Heart right ventricle (tissue), 16 donors: ENCODE results near the gene URB2. TPM values are rescaled to one million over a fixed set of nuclear protein-coding genes. Genes with fewer than 3 reads are reported as not detected.

Experiments used
- ATAC-seq, 8 donors: fragments of 200-7000 bp; cut with Tn5 transposase; one replicate each; pipeline ENCODE4 v1.9.1; 2020; ENCODE audit warnings: mild to moderate bottlenecking in 8 of 8, moderate library complexity in 8 of 8, moderate number of reproducible peaks in 1 of 8
- DNase-seq, 2 donors: peaks; one replicate each; pipeline ENCODE4 v3.0.0-alpha.2; 2020
- H3K27ac ChIP-seq, 10 donors: fragments of 200-600 bp; sonication (generic) in 2 of 10; one replicate each; pipeline versions ENCODE4 v1.5.0 to v1.8.0; 2020 to 2022; ENCODE audit warnings: mild to moderate bottlenecking in 3 of 10
- H3K27me3 ChIP-seq, 7 donors: fragments of 200-600 bp; one replicate each; pipeline ENCODE4 v1.8.0; 2021 to 2022; ENCODE audit warnings: mild to moderate bottlenecking in 2 of 7
- H3K36me3 ChIP-seq, 9 donors: fragments of 200-600 bp; sonication (generic) in 1 of 9; one replicate each; pipeline versions ENCODE4 v1.5.0 to v1.8.0; 2020 to 2022; ENCODE audit warnings: mild to moderate bottlenecking in 2 of 9
- H3K4me1 ChIP-seq, 9 donors: fragments of 200-600 bp; sonication (generic) in 1 of 9; one replicate each; pipeline versions ENCODE4 v1.5.0 to v1.8.0; 2020 to 2022; ENCODE audit warnings: mild to moderate bottlenecking in 4 of 9
- H3K4me3 ChIP-seq, 10 donors: fragments of 200-600 bp; sonication (generic) in 2 of 10; one replicate each; pipeline versions ENCODE4 v1.5.0 to v1.8.0; 2020 to 2022; ENCODE audit warnings: mild to moderate bottlenecking in 7 of 10, moderate library complexity in 2 of 10
- H3K9me3 ChIP-seq, 11 donors: fragments of 200-600 bp in 10 of 11; sonication (generic) in 2 of 11; one replicate each; pipeline versions ENCODE4 v1.5.0 to v1.8.0; 2013 to 2022; ENCODE audit warnings: mild to moderate bottlenecking in 2 of 11, control low read depth in 1 of 11, moderate library complexity in 1 of 11
- WGBS, 2 donors: extraction: QIAGEN DNeasy Blood & Tissue Kit; methylation state at CpG; one replicate each; pipeline ENCODE4 v1.1.7; 2013; ENCODE audit warnings: inconsistent platforms in 1 of 2; 5-methylcytosine and 5-hydroxymethylcytosine counted together
- intact Hi-C, 10 donors: fragments of 100-400 bp; cut with DNase I; formaldehyde crosslinking; loops; one replicate each; pipeline versions ENCODE4 v1.11.1 to v1.14.2; 2022
- long read RNA-seq, 3 donors: library from polyadenylated mRNA; unstranded; transcript quantifications; one replicate each; pipeline ENCODE4 v2.0.0, GENCODE V29; 2020 to 2021
- polyA plus RNA-seq, 2 donors: library from polyadenylated mRNA; stranded (reverse); fragments of 200-250 nt; gene quantifications; one replicate each; pipeline ENCODE4 v1.2.3, GENCODE V29; 2013
- total RNA-seq, 10 donors: library from RNA; stranded (reverse); fragmentation: NEBNext Ultra II Directional in 3 of 10; extraction: Animal tissue kit (Norgen Biotek cat#: 25700) in 3 of 10; gene quantifications; one replicate each; pipeline versions ENCODE4 v1.2.1 to v1.2.4, GENCODE V29; 2021 to 2023
- TF ChIP-seq, protein P1 (sequence below), 9 donors: fragments of 200-600 bp; sonication (generic) in 2 of 9; IDR thresholded peaks; one replicate each; pipeline versions ENCODE4 v1.5.0 to v1.8.0; 2021 to 2022; ENCODE audit warnings: antibody characterized with exemption in 9 of 9, mild to moderate bottlenecking in 5 of 9, moderate library complexity in 1 of 9
- donor health status: Arrhythmogenic right ventricular cardiomyopathy.
- donor health status: ischemic (EF 13 %, LVEDD 7.1; RV severe dilation, severe dysfunction).
- donor health status: healthy with polysubstance abuse.
- donor health status: DM: no; HTN: yes; CAD: no.
- donor health status: DM: no; HTN: no; CAD: no.
- donor health status: ischemic (EF 25% LVEDD 6.9; RV normal size, moderate dysfunction).
- donor health status: ischemic (EF 25% LVEDD 5.7; RV mildly dilated, moderate dysfunction).
- donor health status: healthy.
- donor health status: DM: yes; HTN: yes; CAD: no.
- donor health status: Ischemic cardiomyopathy.
- donor health status: ischemic (EF 35%, LVEDD 5.7; RV mildly dilated, moderate dysfunction).
- donor health status: nonischemic (EF 11% LVEDD 7.7; RV severe dilation, severe dysfunction).
- donor health status: DM: yes; HTN: yes; CAD: no.
- donor health status: PGD.
- donor health status: ischemic (EF 29% LVEDD 5.4; RV normal size, mild dysfunction).
- donor health status: nonischemic (EF 23%, LVEDD 6.1; RV moderate dilation, normal function).

Gene URB2
- total RNA-seq (1 to 10 TPM; 2.9 to 5.6 (median 4.4) TPM), polyA plus RNA-seq (1 to 10 TPM; 1.6 to 2.1 TPM)
- long read RNA-seq, donor 1, full-length matches to known transcripts, result 4 of 10 reads
- long read RNA-seq, donor 1, partial matches to known transcripts, result 5 of 10 reads
- long read RNA-seq, donor 1, other reads (novel, unspliced or antisense), result 1 of 10 reads
- long read RNA-seq, donor 2, full-length matches to known transcripts, result 6 of 11 reads
- long read RNA-seq, donor 2, partial matches to known transcripts, result 5 of 11 reads
- long read RNA-seq, donor 2, other reads (novel, unspliced or antisense), result 0 of 11 reads
- long read RNA-seq, donor 3, full-length matches to known transcripts, result 6 of 15 reads
- long read RNA-seq, donor 3, partial matches to known transcripts, result 7 of 15 reads
- long read RNA-seq, donor 3, other reads (novel, unspliced or antisense), result 2 of 15 reads

GRCh38 chr1:229625915-229626831, at the start of gene URB2, which contains the start of gene TAF5L:
URB2 (plus strand) TSS chr1:229626247; CDS start chr1:229627634, 1,387 bp downstream.
TAF5L (minus strand) TSS chr1:229626122; CDS start chr1:229614482, 11,640 bp downstream.
- intact Hi-C loops, result loop anchor here in 9 of 10 donors (1.0 to 10.0 kb wide), 7 partner anchors 67 to 119 kb away; partner anchors contain the start of genes ABCB10 (in 6 of the 9) and NUP133 (in 1 of the 9)
- Histone ChIP-seq H3K4me1 (peaks cover 10 to 57% (median 38%) of the 10 kb centered on the region in 9 donors), H3K36me3 (peaks cover 0 to 12% (median 0%) of the 10 kb centered on the region in 9 donors), H3K27ac (peak within 1 kb of the TSS; percentile 85 to 95 (median 92)), H3K9me3 (no peaks in the 10 kb centered on the region), H3K27me3 (no peaks in the 10 kb centered on the region), H3K4me3 (peak within 1 kb of the TSS; percentile 70 to 99 (median 94))
- ATAC-seq (peak; percentile 96 to 99 (median 98)), DNase-seq (peak; percentile 84 to 88)
- TF ChIP-seq, protein P1, sequence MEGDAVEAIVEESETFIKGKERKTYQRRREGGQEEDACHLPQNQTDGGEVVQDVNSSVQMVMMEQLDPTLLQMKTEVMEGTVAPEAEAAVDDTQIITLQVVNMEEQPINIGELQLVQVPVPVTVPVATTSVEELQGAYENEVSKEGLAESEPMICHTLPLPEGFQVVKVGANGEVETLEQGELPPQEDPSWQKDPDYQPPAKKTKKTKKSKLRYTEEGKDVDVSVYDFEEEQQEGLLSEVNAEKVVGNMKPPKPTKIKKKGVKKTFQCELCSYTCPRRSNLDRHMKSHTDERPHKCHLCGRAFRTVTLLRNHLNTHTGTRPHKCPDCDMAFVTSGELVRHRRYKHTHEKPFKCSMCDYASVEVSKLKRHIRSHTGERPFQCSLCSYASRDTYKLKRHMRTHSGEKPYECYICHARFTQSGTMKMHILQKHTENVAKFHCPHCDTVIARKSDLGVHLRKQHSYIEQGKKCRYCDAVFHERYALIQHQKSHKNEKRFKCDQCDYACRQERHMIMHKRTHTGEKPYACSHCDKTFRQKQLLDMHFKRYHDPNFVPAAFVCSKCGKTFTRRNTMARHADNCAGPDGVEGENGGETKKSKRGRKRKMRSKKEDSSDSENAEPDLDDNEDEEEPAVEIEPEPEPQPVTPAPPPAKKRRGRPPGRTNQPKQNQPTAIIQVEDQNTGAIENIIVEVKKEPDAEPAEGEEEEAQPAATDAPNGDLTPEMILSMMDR (IDR thresholded peaks at IDR 0.05), result no peak
- WGBS, 2 donors, result 0% methylated on average over 82 to 97 of the region's 97 CpGs

GRCh38 chr1:229578168-229579058, 47.6 kb upstream of the URB2 start:
- Histone ChIP-seq H3K9me3 (no peaks in the 10 kb centered on the region), H3K27ac (peak overlapping the region in 8 of 10 donors; percentile 39 to 81 (median 66)), H3K27me3 (no peaks in the 10 kb centered on the region), H3K36me3 (no peaks in the 10 kb centered on the region), H3K4me3 (peak overlapping the region in 4 of 10 donors; percentile 18 to 32 (median 26)), H3K4me1 (peaks cover 9 to 39% (median 28%) of the 10 kb centered on the region in 9 donors)
- ATAC-seq (no peak), DNase-seq (no peak)
- intact Hi-C loops, result loop anchor here in 1 of 10 donors (5.0 kb wide), 1 partner anchor 39 kb away; no protein-coding TSS in a partner anchor
- 77 to 78% methylated on average over 14 of the region's 14 CpGs for WGBS, 2 donors
- TF ChIP-seq, protein P1 (IDR thresholded peaks at IDR 0.05), result no peak

DNA sequence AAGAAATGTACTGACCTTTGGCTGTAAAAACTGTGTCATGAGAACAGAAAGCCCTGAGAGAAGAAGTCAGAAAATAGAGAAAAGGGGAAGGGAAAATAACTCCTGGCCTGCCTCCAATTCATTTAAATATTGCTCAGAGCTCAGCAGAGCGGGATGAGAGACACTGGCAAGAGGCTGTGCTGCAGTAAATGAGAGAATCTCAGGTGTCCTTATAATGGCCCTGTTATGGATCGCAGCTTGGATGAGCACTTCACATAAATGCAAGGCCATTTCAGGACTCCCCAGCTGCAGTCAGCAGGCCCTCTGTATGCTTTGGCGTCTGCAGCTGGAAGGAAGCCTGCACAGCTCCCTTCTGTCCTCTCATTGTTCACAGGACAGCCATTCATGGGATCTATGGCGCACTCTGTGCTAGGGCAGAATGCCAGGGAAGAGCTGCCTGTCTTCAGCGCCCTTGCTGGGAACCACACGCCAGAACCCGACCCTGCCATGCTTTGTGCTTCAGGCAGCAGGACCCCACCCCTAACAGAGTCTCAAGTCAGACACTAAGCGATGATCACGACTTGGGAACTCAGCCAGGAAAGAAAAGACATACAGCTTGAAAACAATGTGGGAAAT, 46.9 kb upstream of the URB2 start:
- H3K27ac ChIP-seq, result peak overlapping the region in 9 of 10 donors; percentile 42 to 81 (median 66)
- TF ChIP-seq, protein P1 (IDR thresholded peaks at IDR 0.05), result no peak
- WGBS, 2 donors, result 8 to 18% methylated on average over 9 of the region's 9 CpGs
- no peaks in the 10 kb centered on the region for H3K9me3 ChIP-seq
- peak overlapping the region in 6 of 10 donors; percentile 3 to 32 (median 23) for H3K4me3 ChIP-seq
- intact Hi-C loops, result loop anchor here in 1 of 10 donors (5.0 kb wide), 1 partner anchor 38 kb away; no protein-coding TSS in a partner anchor
- H3K27me3 ChIP-seq, result no peaks in the 10 kb centered on the region
- ATAC-seq, result peak; percentile 76 to 92 (median 88)
- no peaks in the 10 kb centered on the region for H3K36me3 ChIP-seq
- H3K4me1 ChIP-seq, result peaks cover 9 to 39% (median 28%) of the 10 kb centered on the region in 9 donors
- peak; percentile 57 to 71 for DNase-seq
